GM19463 (cell line): ENCODE data around the gene BRWD1.

Experiments
- ATAC-seq: cut with Tn5 transposase; IDR thresholded peaks from one replicate; pipeline ENCODE4 v1.9.1; 2021; ENCODE audit warnings: mild to moderate bottlenecking, moderate library complexity; ENCODE audit not compliant: unreplicated experiment

BRWD1 gene

DNA sequence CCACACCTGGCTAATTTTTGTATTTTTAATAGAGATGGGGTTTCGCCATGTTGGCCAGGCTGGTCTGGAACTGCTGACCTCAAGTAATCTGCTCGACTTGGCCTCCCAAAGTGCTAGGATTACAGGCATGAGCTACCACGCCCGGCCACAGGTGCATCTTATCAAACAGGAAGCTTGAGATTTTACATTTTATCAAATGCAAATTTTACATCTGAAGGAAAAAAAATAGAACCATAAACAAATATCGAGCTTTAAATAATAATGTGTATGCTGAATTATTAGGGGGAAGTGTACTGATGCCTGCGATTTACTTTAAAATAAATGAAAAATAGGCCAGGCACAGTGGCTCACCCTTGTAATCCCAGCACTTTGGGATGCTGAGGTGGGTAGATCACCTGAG, 16.6 kb upstream of the BRWD1 start:
- ATAC-seq: no peak

DNA sequence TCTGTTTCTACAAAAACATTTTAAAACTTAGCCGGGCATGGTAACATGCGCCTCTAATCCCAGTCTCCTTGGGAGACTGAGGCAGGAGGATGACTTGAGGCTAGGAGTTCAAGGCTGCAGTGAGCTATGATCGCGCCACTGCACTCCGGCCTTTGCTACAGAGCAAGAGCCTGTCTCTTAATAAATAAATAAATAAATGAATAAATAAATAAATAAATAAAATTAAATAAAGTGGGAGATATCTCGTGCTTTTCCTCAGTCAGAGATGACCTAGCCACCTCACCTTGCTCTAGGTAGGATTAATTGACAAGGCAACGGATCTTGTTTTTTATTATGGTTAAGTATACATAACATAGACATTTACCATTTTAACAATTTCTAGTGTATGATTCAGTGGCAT, 14.3 kb upstream of the BRWD1 start:
- no peak for ATAC-seq

DNA sequence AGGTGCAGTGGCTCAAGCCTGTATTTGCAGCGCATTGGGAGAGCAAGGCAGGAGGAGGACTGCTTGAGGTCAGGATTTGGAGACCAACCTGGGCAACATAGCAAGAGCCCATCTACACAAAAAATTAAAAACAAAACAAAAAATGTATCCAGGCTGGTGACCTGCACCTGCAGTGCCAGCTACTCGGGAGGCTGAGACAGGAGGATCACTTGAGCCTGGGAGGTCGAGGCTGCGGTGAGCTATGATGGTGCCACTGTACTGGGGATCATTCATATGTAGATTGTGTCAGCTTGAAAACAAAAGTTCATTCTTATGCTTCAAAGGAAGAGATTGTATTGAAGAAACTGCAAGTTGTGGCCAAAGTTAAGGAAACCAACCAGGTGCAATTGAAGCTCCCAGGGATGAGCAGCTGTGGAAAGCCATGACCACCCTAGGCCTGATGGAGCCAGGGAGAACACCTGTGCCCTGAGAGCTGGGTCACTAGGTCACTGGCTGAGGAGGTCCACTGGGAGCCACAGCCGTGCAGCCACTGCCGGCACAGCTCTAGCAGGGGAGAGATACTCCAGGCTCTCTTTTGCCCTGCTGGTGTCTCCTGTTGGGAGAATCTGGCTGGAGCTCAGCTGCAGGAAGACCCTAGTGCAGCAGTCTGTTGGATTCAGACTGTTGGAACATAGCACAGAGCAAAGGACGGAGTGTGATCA, 13.3 kb upstream of the BRWD1 start:
- no peak for ATAC-seq

DNA sequence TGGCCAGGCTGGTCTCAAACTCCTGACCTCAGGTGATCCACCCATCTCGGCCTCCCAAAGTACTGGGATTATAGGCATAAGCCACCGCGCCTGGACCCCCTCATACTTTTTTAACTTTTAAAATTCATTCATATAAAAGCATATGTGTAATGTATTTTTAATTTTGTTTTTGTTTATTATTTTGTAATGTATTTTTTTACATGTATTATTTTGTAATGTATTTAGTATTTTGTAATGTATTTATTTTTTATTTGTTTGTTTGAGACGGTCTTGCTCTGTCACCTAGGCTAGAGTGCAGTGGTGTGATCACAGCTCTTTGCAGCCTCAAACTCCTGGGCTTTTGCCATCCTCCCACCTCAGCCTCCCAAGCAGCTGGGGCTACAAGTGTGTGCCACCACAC, 12.0 kb upstream of the BRWD1 start:
- ATAC-seq: no peak

DNA sequence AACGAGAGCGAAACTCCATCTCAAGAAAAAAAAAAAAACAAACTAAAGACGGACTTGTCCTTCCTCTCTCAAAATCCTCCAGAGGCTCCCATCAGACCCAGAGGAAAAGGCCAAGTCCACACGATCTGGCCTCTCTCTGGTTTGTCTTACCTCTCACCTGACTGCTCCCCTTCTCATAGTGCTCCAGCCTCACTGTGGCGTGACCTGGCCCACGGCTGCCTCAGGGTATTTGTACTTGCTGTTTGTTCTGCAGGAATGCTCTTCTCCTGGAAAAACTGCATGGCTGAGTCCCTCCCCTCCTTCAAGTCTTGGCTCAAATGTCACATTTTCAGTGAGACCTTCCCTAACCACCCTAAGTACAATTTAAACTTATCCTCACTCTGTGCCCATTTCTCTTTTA, 8.0 kb upstream of the BRWD1 start:
- ATAC-seq: no peak

DNA sequence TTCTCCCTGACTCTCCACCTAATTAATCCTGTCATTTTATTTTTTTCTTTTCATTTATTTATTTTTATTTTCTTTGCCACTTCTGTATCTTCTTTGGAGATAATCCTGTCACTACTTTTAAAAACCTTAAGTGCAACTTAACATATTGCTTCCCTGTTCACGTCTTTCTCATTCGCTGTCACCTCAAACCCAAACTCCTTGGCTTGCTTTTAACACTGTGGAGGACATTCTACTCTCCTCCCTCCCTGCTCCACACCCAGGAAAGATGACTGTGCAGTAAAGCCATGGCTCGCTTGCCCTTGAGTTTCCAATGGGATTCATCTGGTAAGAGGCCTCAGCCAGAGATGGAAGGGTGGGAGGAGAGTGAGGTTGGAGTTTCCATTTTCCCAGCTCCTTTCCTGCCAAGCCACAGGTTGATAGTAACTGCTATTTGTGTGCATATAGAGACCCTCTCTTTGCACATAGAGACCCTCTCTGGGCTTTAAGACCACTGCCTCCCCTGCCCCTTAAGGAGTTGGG, 6.4 kb upstream of the BRWD1 start:
- no peak for ATAC-seq

DNA sequence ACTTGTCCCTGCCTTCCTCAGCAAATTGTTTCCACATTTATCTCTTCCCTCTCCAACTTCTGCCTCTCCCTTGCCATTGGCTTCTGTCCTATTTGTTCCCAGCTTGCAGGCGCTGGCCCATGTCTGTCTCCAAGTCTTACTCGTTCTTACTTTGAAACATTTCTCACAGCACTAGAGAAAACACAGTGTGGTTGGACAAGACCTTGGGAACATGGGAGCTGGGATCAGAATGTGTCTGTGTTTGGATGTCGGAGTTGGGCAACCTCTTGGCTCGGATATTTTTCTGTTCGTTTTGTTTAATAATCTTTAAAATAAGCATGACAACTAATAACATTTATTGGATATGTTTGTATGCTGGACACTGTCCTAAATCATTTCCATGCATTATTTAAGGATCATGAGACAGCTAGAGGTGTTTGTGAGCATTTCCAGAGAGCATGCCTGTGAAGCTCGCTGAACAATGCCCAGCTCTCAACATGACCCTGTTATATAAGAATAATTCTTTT, 5.9 kb upstream of the BRWD1 start:
- ATAC-seq: no peak

DNA sequence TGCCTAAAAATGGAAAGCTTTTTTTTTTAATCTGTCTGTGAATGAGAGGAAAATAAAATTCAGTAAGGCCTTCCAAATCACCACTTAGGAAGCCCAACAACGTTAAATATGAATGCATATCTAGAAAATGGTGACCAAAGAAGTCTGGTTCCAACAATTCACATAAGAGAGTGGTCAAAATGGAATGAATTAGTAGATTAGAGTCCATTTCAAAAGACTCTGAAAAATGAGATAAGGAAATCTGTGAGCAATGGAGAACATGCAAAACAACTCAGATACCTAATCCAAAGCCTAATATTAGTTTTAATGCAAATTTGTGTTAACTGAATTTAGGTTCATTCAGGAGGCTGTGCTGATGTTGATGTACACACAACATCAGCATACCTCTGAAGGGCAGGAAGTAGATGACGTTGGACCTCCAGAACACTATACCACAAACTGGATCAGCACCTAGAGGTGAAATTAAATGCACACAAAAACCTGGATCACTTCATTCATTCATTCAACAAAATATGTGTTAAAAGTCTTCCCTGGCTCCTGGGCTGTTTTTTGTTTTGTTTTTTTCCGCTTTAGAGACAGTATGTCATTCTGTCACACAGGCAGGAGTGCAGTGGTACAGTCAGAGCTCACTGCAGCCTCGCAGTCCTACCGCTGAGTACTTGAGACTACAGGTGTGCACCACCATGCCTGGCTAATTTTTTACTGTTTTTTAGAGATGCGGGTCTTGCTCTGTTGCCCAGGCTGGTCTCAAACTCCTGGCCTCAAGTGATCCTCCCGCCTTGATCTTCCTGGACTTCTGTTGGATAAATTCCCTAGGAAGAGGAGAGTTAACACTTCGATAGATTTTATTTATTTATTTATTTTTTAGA, 4.9 kb upstream of the BRWD1 start:
- ATAC-seq: no peak

DNA sequence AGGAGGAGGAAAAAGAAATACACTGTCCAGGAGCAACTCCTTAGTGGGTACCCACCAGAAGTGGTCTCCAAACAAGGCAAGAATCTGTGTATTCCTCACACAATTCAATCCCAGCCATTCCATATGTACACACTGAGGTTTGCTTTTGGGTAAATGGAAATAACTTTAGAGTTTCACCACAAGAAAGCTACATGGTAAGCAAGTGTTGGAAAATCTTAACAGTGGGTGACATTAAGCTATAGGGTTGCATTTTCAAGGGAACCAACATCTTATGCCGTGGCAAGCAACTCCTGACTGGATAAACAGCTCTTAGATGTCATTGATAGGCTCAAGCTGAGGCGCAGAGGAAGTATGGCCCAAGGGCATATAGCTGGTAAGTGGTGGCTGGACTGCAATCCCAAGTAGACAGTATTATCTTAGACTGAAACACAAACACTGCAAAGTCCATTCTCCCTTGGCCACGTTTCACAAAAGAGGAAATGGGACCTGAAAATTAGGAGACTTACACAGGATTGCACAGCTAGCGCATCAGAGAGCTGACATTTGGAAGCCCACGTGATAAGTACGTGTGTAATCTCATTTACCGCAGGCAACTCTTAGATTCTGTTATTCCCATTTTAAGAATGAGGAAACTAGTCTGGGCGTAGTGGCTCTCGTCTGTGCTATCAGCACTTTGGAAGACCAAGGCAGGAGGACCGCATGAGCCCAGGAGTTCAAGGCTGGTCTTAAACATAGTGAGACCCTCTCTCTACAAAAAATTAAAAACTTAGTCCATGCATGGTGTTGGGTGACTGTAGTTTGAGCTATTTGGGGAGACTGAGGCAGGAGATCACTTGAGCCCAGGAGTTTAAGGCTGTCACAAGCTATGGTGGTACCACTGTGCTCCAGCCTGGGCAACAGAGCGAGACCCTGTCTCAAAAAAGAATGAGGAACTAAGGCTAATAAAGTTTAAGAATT, 4.0 kb upstream of the BRWD1 start:
- no peak for ATAC-seq

DNA sequence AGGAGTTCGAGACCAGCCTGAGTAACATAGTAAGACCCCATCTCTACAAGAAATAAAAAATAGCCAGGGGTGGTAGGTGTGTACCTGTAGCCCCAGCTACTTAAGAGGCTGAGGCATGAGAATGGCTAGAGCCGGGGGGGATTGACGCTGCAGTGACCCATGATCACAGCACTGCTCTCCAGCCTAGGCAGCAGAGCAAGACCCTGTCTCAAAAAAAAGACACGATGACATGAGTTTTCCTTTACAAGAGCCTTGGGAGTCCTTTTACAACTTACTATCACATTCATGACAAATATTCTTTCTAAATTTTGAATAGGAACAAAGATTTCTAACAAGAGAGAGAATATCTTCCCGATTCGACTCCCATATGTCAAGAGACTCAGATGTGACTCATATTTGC, 3.3 kb upstream of the BRWD1 start:
- ATAC-seq: no peak

DNA sequence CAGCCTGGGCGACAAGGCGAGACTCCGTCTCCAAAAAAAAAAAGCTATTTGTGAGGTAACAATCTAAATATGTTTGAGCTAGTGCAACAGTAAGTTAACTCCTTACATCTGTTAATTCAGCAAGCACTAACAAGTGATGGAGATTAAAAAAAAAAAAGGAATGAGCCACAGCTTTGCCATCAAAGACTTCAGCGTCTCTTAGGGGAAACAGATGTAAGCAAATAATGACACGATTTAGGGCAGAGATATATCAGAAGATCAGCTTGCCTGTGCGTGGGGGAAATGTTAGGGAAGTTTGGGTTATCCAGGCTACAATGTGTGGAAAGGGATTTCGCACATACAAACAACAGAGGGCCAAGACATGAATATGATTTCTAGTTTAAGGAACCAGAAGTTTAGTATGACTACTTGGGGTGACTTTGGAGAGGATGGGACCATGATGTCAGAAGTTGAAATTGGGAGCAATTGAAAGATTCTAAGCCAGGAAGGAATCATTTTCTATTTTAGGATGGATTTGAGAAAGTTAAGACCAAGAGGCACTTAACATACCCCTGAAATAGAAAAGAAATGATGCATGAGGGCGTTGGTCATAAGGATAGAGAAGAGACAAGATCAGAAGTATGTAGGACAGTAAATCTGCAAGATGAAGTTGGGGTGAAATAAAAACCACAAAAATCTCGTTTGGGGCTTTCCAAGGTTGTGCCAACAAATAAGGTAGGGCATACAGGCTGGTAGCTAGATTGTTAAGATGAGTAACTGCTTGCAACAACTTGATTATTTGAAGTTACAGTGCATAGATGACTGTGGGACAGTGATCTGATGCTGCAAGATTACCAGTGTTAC, 2.4 kb upstream of the BRWD1 start:
- no peak for ATAC-seq

DNA sequence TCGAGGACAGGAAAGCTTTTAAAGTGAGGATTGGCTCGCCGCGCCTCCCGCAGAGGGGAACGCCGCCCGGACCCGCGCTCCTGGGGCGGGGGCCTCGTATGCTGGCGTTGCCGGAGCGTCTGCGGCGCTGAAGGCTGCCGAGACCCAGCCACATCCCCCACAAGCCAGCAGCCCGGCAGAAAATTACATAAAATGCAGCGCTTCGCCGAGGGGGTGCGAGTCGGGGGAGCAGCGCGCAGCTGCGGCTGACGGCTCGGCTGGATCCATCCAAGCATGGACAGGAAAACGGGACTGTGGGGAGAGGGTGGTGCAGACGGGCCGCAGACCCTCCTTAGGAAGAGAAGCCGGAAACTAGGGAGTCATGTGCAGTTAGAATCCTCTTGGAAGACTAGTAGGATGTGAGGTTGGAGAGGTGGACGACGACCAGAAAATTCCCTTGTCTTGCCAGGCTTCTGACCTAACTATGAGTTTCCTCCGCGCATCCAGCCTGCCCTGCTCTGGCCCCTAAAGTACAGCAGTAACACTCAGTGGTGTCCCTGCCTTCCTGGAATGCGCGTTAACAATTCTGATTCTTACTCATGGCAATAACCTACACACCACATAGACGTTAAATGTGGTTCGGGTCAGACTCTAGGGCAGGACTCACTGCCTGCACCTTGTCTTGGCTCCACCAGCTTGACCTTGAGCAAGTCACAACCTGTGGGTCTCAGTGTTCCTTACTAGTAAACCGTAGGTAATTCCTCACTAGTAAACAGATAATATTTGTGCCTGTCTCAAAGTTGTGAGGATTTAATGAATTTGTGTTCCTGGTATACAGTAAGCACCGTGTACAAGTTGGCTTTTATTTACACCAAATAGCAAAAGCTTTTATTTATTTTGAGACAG, 953 bp upstream of the BRWD1 start:
- peak; percentile 15 for ATAC-seq

DNA sequence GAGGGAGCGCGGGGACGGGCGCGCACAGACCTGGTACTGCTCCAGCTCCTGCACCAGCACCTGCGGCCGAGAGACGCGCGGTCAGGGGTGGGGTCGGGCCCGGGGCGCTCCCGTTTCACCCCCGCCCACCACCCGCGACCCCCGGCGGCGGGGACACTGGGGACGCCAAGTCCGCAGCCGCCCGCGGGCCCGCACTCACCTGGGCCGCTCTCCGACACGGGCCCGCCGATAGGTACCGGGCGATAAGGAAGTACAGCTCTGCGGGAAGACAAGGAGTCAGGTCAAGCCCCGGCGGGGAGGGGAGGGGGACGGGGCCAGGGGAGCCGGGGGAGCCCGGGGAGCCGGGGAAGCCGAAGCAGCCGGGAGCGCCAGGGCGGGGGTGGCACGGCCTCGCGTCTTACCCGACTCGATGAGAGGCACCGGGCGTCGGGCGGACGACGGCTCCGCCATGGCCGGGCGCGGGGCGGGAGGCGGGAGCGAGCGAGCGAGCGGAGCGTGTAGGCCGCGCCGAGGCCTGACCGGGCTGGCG, 326 bp downstream of the BRWD1 start:
- ATAC-seq: peak; percentile 6

DNA sequence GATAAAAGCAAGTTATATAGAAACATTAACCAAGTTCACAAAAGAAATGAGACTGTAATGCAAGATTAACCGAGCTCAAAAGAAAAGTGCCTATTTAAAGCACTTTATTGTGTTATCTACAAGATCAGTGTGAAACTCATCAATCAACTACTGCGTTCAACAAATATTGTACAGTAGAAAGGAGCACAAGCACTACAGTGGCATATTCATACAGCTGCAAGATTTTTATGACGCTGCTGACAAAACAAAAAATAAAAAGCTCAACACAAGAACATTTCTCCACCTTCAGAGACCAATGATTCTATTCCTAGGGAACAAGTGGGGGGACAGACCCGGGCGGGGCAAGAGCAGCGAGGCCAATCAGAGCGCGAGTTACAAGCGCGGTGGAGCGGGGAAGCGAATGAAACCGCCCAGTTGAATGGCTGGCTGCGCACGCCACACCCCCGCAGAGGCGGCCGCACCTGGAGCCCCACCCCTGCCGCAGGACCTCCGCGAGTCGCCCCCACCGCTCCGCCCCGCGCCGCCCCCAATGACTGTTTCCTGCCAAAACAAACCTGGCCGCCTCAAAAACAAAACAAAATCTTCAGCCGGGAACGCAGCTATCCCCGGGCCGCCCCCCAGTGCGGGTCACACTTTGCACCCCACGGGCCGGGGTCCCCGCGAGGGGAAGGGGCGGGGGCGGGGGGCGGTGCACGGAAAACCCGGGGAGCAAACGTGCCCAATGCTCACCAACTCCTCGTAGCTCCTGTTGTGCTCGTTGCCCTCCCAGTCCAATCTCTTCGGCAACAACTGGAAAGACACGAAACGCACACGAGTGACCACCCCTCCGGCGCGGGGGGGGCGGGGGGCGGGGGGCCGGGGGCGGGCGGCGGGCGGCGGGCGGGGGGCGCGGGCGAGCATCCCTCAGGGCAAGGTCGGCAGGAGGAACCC, 1.1 kb downstream of the BRWD1 start:
- ATAC-seq: peak; percentile 70

DNA sequence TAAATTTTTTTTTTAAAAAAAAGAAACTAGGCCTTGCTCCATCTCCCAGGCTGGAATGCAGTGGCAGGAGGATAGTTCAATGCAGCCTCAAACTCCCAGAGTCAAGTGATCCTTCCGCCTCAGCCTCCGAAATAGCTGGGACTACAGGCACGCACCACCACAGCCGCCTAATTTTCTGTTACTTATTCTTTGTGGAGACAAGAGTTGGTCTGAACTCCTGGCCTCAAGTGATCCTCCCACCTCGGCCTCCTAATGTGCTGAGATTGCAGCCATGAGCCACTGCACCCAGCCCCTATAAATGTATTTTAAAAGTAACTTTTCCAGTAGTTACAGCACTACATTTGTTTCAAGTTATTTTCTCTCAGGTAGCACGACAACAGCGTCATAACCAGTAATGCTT, 2.3 kb downstream of the BRWD1 start:
- ATAC-seq: no peak

DNA sequence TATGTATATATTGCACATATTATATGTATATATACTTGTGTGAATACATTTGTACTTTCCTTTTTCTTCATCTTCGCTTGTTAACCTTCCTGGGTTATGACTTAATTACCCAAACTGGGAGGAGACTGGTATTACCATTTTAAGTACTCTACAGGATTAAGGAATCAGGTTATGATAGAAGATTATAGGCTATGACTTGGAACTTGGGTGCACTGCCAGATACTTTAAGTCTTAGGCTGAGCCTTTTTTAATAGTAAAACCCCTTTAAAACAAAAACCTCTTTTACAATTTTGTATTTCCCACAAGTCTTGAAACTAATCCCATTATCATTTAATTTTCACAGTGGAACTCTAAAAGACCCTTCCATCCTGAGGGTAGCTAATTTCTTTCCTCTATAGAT, 6.0 kb downstream of the BRWD1 start:
- ATAC-seq: no peak

DNA sequence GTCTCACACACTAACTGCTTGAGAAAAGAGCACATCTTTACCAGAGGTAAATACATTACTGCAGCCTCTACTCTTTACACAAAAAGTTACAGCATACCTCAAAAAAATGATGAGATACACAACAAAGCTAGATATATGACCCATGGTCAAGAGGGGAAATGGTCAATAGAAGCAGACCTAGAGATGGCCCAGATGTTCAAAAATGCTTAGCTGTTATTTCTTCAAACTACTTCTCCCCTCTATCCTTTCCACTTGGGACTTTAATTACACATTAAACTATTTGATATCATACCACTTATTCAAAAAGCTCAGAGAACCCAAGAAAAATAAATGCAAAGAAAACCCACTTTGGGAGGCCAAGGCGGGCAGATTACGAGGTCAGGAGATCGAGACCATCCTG, 12.8 kb downstream of the BRWD1 start:
- ATAC-seq: no peak

DNA sequence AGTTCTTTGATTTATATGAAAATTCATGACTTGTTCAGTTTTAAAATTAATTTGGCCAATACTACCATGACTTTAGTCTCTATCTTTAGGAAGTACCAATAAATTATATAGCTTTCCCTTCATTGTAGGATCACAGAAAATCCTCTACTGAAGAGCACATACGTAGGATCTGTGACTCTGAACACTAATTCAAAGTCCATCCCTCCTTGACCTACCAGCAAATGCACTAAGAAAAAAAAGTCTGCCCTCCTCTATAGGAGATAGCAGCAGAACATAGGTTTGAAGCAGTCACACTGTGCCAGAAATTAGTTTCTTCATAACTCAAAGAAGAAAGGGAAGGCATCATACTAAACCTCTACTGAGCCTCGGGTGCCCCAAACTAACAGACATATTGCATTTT, 16.5 kb downstream of the BRWD1 start:
- ATAC-seq: no peak
